HG02885 (cell line): Measurements from ENCODE around the gene RNF26.

Experiments used
- ATAC-seq: cut with Tn5 transposase; IDR thresholded peaks from one replicate; pipeline ENCODE4 v1.9.1; 2021; ENCODE audit warnings: mild to moderate bottlenecking; ENCODE audit not compliant: unreplicated experiment, poor library complexity

The RNF26 gene

GRCh38 chr11:119315131-119316015, 19.0 kb upstream of the RNF26 start:
- ATAC-seq, result no peak

- no peak for ATAC-seq
Measured at GRCh38 chr11:119316016-119316728, 18.2 kb upstream of the RNF26 start.

GRCh38 chr11:119316729-119317591, 17.4 kb upstream of the RNF26 start, which contains the start of gene MCAM:
Gene MCAM (minus strand): TSS chr11:119317130. CDS start chr11:119317101, 29 bp downstream.
- no peak for ATAC-seq

- ATAC-seq, result no peak
Measured at GRCh38 chr11:119317592-119318239, 16.6 kb upstream of the RNF26 start.

- no peak for ATAC-seq
Measured at GRCh38 chr11:119318240-119319135, 15.8 kb upstream of the RNF26 start.

- no peak for ATAC-seq
Measured at GRCh38 chr11:119319136-119319699, 15.1 kb upstream of the RNF26 start.

GRCh38 chr11:119319700-119320239, 14.6 kb upstream of the RNF26 start:
- ATAC-seq, result no peak

- no peak for ATAC-seq
Measured at GRCh38 chr11:119320240-119320775, 14.0 kb upstream of the RNF26 start.

GRCh38 chr11:119320776-119321524, 13.4 kb upstream of the RNF26 start:
- peak; percentile 50 for ATAC-seq

- no peak for ATAC-seq
Measured at GRCh38 chr11:119322360-119322739, 12.0 kb upstream of the RNF26 start.

- no peak for ATAC-seq
Measured at GRCh38 chr11:119322921-119323531, 11.3 kb upstream of the RNF26 start.

- ATAC-seq, result no peak
Measured at GRCh38 chr11:119323532-119324033, 10.7 kb upstream of the RNF26 start.

- no peak for ATAC-seq
Measured at GRCh38 chr11:119324189-119324588, 10.1 kb upstream of the RNF26 start.

GRCh38 chr11:119329320-119329719, 5.0 kb upstream of the RNF26 start:
- ATAC-seq, result no peak

GRCh38 chr11:119330237-119330636, 4.1 kb upstream of the RNF26 start:
- ATAC-seq, result no peak

GRCh38 chr11:119332111-119332765, 2.1 kb upstream of the RNF26 start:
- ATAC-seq, result no peak
